HCT116 (cell line): ENCODE measurements around the gene TCF15. TPM values are rescaled to one million over a fixed set of nuclear protein-coding genes. Genes with fewer than 3 reads are reported as not detected.

Source experiments
- ATAC-seq: fragments of 200-7000 bp; cut with Tn5 transposase; 2 replicates; pipeline ENCODE4 v1.9.1; 2020; ENCODE audit warnings: mild to moderate bottlenecking, moderate library complexity
- BruUV-seq: library from RNA; stranded (reverse); fragments of 400-500 nt; replicated peaks from 2 replicates; lab custom pipeline; 2021; lab: Mats Ljungman, UMichigan
- CTCF ChIA-PET: fragments of 300-600 bp; sonication (Branson Sonifier 250); formaldehyde crosslinking; loops from one replicate; lab custom pipeline; 2021; ENCODE audit warnings: antibody characterized with exemption; lab: Charles Lee
- POLR2A ChIA-PET: fragments of 300-600, 350-600 bp; sonication (Branson Sonifier 250); formaldehyde crosslinking; loops from one replicate; lab custom pipeline; 2021; ENCODE audit warnings: antibody characterized with exemption; lab: Charles Lee
- RAD21 ChIA-PET, 2 experiments: fragments of 300-600 bp; sonication (Branson Sonifier 250); formaldehyde crosslinking; loops; one replicate each; lab custom pipeline; 2023; ENCODE audit warnings: low total read pairs in 2 of 2; ENCODE audit not compliant: uncharacterized antibody in 2 of 2, unreplicated experiment in 2 of 2, low non-redundant PET in 1 of 2; lab: Charles Lee
- DNase-seq: peaks from one replicate; pipeline ENCODE4 v3.0.0-alpha.2; 2010; ENCODE audit warnings: low read depth, low spot score
- H2AFZ ChIP-seq: fragments of 200-600 bp; shearing (Covaris generic), sonication (generic); 2 replicates; pipeline ENCODE4 v1.6.1; 2017; ENCODE audit warnings: low read depth, mixed run types, mixed read lengths, antibody characterized with exemption, low read length; ENCODE audit not compliant: poor library complexity, severe bottlenecking
- H3K27ac ChIP-seq: 2 replicates; pipeline ENCODE4 v1.5.1; 2012; ENCODE audit warnings: low read depth, low read length
- H3K27me3 ChIP-seq: fragments of 200-600 bp; sonication (generic); 2 replicates; pipeline ENCODE4 v1.6.1; 2016; ENCODE audit warnings: mixed run types, low read length, mixed read lengths; ENCODE audit not compliant: insufficient read depth
- H3K36me3 ChIP-seq, 2 experiments: fragments of 200-500 bp in 1 of 2; fragments of 200-600 bp in 1 of 2; sonication (Bioruptor generic) in 1 of 2; sonication (generic) in 1 of 2; 2 replicates each; pipeline versions ENCODE4 v1.5.1 to v1.6.1; 2014 to 2016; ENCODE audit warnings: low read length in 2 of 2, inconsistent platforms in 1 of 2, mixed read lengths in 1 of 2, mixed run types in 1 of 2; ENCODE audit not compliant: insufficient read depth in 2 of 2, control insufficient read depth in 1 of 2
- H3K4me1 ChIP-seq, 2 experiments: fragments of 200-600 bp in 1 of 2; sonication (generic) in 1 of 2; 2 replicates each; pipeline versions ENCODE4 v1.5.1 to v1.6.1; 2012 to 2017; ENCODE audit warnings: low read length in 2 of 2, inconsistent platforms in 1 of 2, mild to moderate bottlenecking in 1 of 2, mixed read lengths in 1 of 2, mixed run types in 1 of 2, moderate library complexity in 1 of 2; ENCODE audit not compliant: insufficient read depth in 2 of 2, control insufficient read depth in 1 of 2
- H3K4me2 ChIP-seq: fragments of 200-600 bp; sonication (generic); 2 replicates; pipeline ENCODE4 v1.6.1; 2017; ENCODE audit warnings: mixed run types, low read length, mixed read lengths
- H3K4me3 ChIP-seq, 2 experiments: fragments of 200-600 bp in 1 of 2; sonication (generic) in 1 of 2; replicated peaks in 1 of 2; 2 replicates each; pipeline ENCODE4 v1.5.1; 2011 to 2016; ENCODE audit warnings: low read length in 2 of 2, control low read depth in 1 of 2, low read depth in 1 of 2, mild to moderate bottlenecking in 1 of 2, mixed read lengths in 1 of 2, mixed run types in 1 of 2
- H3K79me2 ChIP-seq: fragments of 200-600 bp; sonication (generic); 2 replicates; pipeline ENCODE4 v1.6.1; 2017; ENCODE audit warnings: mild to moderate bottlenecking, mixed run types, low read length, moderate library complexity, mixed read lengths; ENCODE audit not compliant: insufficient read depth
- H3K9ac ChIP-seq: fragments of 200-600 bp; sonication (generic); 2 replicates; pipeline ENCODE4 v1.6.1; 2016; ENCODE audit warnings: low read length, mixed read lengths
- H3K9me2 ChIP-seq: fragments of 200-600 bp; sonication (generic), shearing (Covaris generic); 2 replicates; pipeline ENCODE4 v1.6.1; 2017; ENCODE audit warnings: mixed run types, mild to moderate bottlenecking, moderate library complexity; ENCODE audit not compliant: insufficient read depth
- H3K9me3 ChIP-seq, 2 experiments: fragments of 200-500 bp in 1 of 2; fragments of 200-600 bp in 1 of 2; sonication (Bioruptor generic) in 1 of 2; sonication (generic) in 1 of 2; 2 replicates each; pipeline ENCODE4 v1.6.1; 2014 to 2017; ENCODE audit warnings: low read length in 2 of 2, mixed read lengths in 2 of 2, inconsistent platforms in 1 of 2, low read depth in 1 of 2, mild to moderate bottlenecking in 1 of 2, mixed run types in 1 of 2, moderate library complexity in 1 of 2; ENCODE audit not compliant: control insufficient read depth in 1 of 2, insufficient read depth in 1 of 2
- H4K20me1 ChIP-seq: fragments of 200-600 bp; sonication (generic), shearing (Covaris generic); 2 replicates; pipeline ENCODE4 v1.6.1; 2017; ENCODE audit warnings: mixed run types, mild to moderate bottlenecking, moderate library complexity; ENCODE audit not compliant: insufficient read depth
- CBX3 ChIP-seq: IDR thresholded peaks from 2 replicates; pipeline ENCODE4 v1.6.1; 2012; ENCODE audit warnings: low read depth
- CEBPB ChIP-seq: IDR thresholded peaks from 2 replicates; pipeline ENCODE4 v1.6.1; 2012; ENCODE audit warnings: low read depth
- EZH2 ChIP-seq: fragments of 200-600 bp; sonication (generic); IDR thresholded peaks from 2 replicates; pipeline ENCODE4 v1.6.1; 2017; ENCODE audit warnings: antibody characterized with exemption, mixed run types
- POLR2AphosphoS5 ChIP-seq: IDR thresholded peaks from 2 replicates; pipeline ENCODE4 v1.6.1; 2011; ENCODE audit warnings: mild to moderate bottlenecking, low read depth, low read length, moderate library complexity
- SP1 ChIP-seq: IDR thresholded peaks from 2 replicates; pipeline ENCODE4 v1.6.1; 2012; ENCODE audit warnings: low read depth
- TCF7L2 ChIP-seq: IDR thresholded peaks from 2 replicates; pipeline ENCODE4 v1.7.0; 2011; ENCODE audit warnings: borderline replicate concordance, inconsistent platforms; ENCODE audit not compliant: insufficient read depth, insufficient read length; ENCODE audit errors: extremely low read depth
- YY1 ChIP-seq: IDR thresholded peaks from 2 replicates; pipeline ENCODE4 v1.6.1; 2011; ENCODE audit warnings: low read length, low read depth, moderate library complexity, mild to moderate bottlenecking; ENCODE audit not compliant: insufficient replicate concordance; ENCODE audit errors: extremely low read depth
- ZFX ChIP-seq: fragments of 450-650 bp; IDR thresholded peaks from 2 replicates; pipeline ENCODE4 v1.6.1; 2017
- intact Hi-C: fragments of 100-400 bp; cut with micrococcal nuclease; formaldehyde crosslinking; loops from 2 replicates; pipeline ENCODE4 v1.10.0; 2022
- total RNA-seq: library from RNA; stranded (reverse); gene quantifications from one replicate; pipeline ENCODE4 v1.2.1, GENCODE V29; 2021; ENCODE audit not compliant: unreplicated experiment
- TF ChIP-seq, protein P1 (sequence below): IDR thresholded peaks from 2 replicates; pipeline ENCODE4 v1.6.1; 2012
- TF ChIP-seq, protein P2 (sequence below): IDR thresholded peaks from 2 replicates; pipeline ENCODE4 v1.6.1; 2012; ENCODE audit warnings: low read depth
- TF ChIP-seq, protein P3 (sequence below): IDR thresholded peaks from 2 replicates; pipeline ENCODE4 v1.6.1; 2012
- TF ChIP-seq, protein P4 (sequence below): IDR thresholded peaks from 2 replicates; pipeline ENCODE4 v1.6.1; 2011; ENCODE audit warnings: mild to moderate bottlenecking, low read length, moderate library complexity; ENCODE audit not compliant: insufficient replicate concordance; ENCODE audit errors: extremely low read depth

The TCF15 gene
- total RNA-seq, 1 experiment from 2014 or later, result not detected

DNA sequence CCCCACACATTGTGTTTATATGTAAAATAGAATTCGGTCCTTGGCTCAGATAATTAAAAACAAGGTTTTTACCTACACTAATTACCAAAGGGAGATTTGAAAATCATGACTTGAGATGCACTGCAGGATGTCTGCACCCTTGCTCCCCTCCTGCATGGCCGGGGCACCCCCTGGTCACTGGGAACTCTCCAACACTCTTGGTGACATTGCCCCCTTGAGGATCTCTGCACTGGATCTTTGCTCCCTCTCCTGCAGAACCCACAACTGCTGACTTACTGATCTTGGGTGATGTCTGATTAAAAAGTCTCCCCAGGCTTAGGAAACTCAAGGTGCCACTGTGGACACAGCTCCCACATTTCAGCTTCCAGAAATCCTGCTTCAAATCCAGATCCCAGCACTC lies 49.4 kb downstream of the TCF15 start (continued):
- TF ChIP-seq, protein P1, sequence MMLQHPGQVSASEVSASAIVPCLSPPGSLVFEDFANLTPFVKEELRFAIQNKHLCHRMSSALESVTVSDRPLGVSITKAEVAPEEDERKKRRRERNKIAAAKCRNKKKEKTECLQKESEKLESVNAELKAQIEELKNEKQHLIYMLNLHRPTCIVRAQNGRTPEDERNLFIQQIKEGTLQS, result no peak
- TF ChIP-seq, protein P2, sequence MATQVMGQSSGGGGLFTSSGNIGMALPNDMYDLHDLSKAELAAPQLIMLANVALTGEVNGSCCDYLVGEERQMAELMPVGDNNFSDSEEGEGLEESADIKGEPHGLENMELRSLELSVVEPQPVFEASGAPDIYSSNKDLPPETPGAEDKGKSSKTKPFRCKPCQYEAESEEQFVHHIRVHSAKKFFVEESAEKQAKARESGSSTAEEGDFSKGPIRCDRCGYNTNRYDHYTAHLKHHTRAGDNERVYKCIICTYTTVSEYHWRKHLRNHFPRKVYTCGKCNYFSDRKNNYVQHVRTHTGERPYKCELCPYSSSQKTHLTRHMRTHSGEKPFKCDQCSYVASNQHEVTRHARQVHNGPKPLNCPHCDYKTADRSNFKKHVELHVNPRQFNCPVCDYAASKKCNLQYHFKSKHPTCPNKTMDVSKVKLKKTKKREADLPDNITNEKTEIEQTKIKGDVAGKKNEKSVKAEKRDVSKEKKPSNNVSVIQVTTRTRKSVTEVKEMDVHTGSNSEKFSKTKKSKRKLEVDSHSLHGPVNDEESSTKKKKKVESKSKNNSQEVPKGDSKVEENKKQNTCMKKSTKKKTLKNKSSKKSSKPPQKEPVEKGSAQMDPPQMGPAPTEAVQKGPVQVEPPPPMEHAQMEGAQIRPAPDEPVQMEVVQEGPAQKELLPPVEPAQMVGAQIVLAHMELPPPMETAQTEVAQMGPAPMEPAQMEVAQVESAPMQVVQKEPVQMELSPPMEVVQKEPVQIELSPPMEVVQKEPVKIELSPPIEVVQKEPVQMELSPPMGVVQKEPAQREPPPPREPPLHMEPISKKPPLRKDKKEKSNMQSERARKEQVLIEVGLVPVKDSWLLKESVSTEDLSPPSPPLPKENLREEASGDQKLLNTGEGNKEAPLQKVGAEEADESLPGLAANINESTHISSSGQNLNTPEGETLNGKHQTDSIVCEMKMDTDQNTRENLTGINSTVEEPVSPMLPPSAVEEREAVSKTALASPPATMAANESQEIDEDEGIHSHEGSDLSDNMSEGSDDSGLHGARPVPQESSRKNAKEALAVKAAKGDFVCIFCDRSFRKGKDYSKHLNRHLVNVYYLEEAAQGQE, result no peak
- no peak for TF ChIP-seq YY1

DNA sequence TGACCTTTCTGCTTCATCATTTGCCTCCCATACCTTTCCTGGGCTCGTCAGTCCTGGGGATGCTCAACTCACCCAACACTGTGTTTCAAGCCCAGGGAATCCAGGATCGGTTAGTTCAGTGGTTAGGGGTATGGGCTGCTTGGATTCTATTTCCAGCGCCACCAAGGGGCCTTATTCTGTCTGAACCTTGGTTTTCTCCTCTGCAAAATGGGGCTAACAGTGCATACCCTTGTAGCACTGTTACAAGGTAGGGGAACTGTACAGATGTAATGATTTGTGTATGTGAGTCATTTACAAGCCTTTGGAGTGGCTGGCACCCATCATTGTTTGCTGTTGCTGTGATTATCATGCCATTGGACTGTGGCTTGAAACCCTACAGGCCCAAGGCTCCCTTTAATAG lies 52.0 kb downstream of the TCF15 start:
- no TSS peak for BruUV-seq
- Histone ChIP-seq H2AFZ (no peak overlapping the region), H3K4me1 (peaks cover 0 to 20% of the 10 kb centered on the region in 2 experiments; a peak in 2 of 4 replicates), H3K9ac (no peak overlapping the region), H3K4me2 (no peak overlapping the region), H3K4me3 (no peak overlapping the region), H3K9me3 (no peaks in the 10 kb centered on the region), H3K9me2 (no peaks in the 10 kb centered on the region), H3K27ac (no peak overlapping the region), H3K27me3 (no peaks in the 10 kb centered on the region), H3K79me2 (no peaks in the 10 kb centered on the region), H3K36me3 (no peaks in the 10 kb centered on the region), H4K20me1 (no peaks in the 10 kb centered on the region)
- ATAC-seq (no peak), DNase-seq (no peak)
- intact Hi-C loops, result no loop called here
- TF ChIP-seq SP1, result no peak
- TF ChIP-seq CBX3, result no peak
- no peak for TF ChIP-seq YY1
- no peak for TF ChIP-seq ZFX
- TF ChIP-seq CEBPB, result no peak
- TF ChIP-seq EZH2, result no peak
- TF ChIP-seq, protein P3, sequence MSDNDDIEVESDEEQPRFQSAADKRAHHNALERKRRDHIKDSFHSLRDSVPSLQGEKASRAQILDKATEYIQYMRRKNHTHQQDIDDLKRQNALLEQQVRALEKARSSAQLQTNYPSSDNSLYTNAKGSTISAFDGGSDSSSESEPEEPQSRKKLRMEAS, result no peak
- no peak for TF ChIP-seq POLR2AphosphoS5
- TF ChIP-seq TCF7L2, result no peak
- TF ChIP-seq, protein P4, sequence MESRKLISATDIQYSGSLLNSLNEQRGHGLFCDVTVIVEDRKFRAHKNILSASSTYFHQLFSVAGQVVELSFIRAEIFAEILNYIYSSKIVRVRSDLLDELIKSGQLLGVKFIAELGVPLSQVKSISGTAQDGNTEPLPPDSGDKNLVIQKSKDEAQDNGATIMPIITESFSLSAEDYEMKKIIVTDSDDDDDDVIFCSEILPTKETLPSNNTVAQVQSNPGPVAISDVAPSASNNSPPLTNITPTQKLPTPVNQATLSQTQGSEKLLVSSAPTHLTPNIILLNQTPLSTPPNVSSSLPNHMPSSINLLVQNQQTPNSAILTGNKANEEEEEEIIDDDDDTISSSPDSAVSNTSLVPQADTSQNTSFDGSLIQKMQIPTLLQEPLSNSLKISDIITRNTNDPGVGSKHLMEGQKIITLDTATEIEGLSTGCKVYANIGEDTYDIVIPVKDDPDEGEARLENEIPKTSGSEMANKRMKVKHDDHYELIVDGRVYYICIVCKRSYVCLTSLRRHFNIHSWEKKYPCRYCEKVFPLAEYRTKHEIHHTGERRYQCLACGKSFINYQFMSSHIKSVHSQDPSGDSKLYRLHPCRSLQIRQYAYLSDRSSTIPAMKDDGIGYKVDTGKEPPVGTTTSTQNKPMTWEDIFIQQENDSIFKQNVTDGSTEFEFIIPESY, result no peak
- CTCF ChIA-PET, result no interaction called here
- RAD21 ChIA-PET, result no interaction called here
- POLR2A ChIA-PET, result no interaction called here
